ENCODE measurements around the gene SRRM5.

GRCh38 chr19:43634506-43634871 lies 22.6 kb downstream of the SRRM5 start:
- TF ChIP-seq BHLHE40 (IDR thresholded peaks at IDR 0.05; ENCODE audit: low read depth, low read length), result no peak
- TF ChIP-seq CTCF (IDR thresholded peaks at IDR 0.05), result no peak
- no peak for TF ChIP-seq CHD4 (IDR thresholded peaks at IDR 0.05; ENCODE audit: borderline replicate concordance)
- TF ChIP-seq CBX8 (IDR thresholded peaks at IDR 0.05), result no peak

Data from A549 (cell line).